ENCODE data around the gene RAPGEF4.

Gene RAPGEF4

GRCh38 chr2:172926785-172927640, 191.4 kb downstream of the RAPGEF4 start:
- in situ Hi-C loops (cut with MboI; ENCODE audit: low pct_unique_long_range_greater_than_20kb, low sequenced_read_pairs, unreplicated experiment) = no loop called here
- DNase-seq (ENCODE audit: low spot score) = no peak
- TF ChIP-seq, protein P1, sequence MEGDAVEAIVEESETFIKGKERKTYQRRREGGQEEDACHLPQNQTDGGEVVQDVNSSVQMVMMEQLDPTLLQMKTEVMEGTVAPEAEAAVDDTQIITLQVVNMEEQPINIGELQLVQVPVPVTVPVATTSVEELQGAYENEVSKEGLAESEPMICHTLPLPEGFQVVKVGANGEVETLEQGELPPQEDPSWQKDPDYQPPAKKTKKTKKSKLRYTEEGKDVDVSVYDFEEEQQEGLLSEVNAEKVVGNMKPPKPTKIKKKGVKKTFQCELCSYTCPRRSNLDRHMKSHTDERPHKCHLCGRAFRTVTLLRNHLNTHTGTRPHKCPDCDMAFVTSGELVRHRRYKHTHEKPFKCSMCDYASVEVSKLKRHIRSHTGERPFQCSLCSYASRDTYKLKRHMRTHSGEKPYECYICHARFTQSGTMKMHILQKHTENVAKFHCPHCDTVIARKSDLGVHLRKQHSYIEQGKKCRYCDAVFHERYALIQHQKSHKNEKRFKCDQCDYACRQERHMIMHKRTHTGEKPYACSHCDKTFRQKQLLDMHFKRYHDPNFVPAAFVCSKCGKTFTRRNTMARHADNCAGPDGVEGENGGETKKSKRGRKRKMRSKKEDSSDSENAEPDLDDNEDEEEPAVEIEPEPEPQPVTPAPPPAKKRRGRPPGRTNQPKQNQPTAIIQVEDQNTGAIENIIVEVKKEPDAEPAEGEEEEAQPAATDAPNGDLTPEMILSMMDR (IDR thresholded peaks at IDR 0.05; ENCODE audit: extremely low read depth, insufficient read depth, missing control alignments) = no peak

- TF ChIP-seq, protein P1 (IDR thresholded peaks at IDR 0.05; ENCODE audit: extremely low read depth, insufficient read depth, missing control alignments) = no peak
- in situ Hi-C loops (cut with MboI; ENCODE audit: low pct_unique_long_range_greater_than_20kb, low sequenced_read_pairs, unreplicated experiment) = no loop called here
- no peak for DNase-seq (ENCODE audit: low spot score)
These were observed 192.2 kb downstream of the RAPGEF4 start for GRCh38 chr2:172927641-172928357.

DNA sequence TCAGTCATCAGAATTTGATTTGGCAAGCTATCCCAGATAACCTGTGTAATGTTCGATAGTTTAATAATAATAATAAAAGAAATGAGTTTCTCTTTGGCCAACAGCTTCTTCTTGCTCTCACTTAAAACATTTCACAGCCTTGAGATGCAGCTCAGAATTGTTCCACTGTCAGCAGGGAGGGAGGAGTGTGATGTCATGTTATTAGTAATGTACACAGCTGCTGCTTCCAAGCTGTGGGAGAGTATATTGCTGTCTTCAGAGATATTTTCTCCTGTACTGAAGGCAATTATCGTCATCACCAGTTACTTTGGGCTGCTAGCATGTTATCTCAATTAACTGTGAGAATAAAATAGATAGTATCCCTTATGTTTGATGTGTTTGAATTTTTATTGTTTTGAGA, 193.1 kb downstream of the RAPGEF4 start:
- in situ Hi-C loops (cut with MboI; ENCODE audit: low pct_unique_long_range_greater_than_20kb, low sequenced_read_pairs, unreplicated experiment) = no loop called here
- TF ChIP-seq, protein P1 (IDR thresholded peaks at IDR 0.05; ENCODE audit: extremely low read depth, insufficient read depth, missing control alignments) = no peak
- DNase-seq (ENCODE audit: low spot score) = no peak

DNA sequence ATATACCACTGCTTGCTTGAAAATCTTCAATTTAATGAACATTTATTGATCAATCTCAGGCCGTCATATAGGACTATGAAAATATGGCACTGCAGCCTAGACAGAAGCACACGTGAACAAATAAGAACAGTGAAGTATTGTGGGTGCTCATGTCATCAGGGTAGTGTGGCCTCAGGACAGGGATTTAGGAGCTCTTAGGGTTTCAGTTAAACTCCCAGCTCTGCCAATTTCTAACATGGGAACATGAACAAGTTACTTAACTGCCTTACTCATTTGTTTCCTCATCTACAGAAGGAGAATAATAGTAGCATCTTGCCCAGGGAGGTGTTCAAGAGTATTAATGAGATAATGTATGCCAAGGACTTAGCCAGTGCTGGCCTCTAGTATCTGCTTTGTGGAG, 194.0 kb downstream of the RAPGEF4 start:
- in situ Hi-C loops (cut with MboI; ENCODE audit: low pct_unique_long_range_greater_than_20kb, low sequenced_read_pairs, unreplicated experiment) = loop anchor here (10.0 kb wide), 1 partner anchor 65 kb away; no protein-coding TSS in a partner anchor
- no peak for DNase-seq (ENCODE audit: low spot score)

GRCh38 chr2:172930871-172931255, 195.2 kb downstream of the RAPGEF4 start:
- in situ Hi-C loops (cut with MboI; ENCODE audit: low pct_unique_long_range_greater_than_20kb, low sequenced_read_pairs, unreplicated experiment) = loop anchor here (10.0 kb wide), 1 partner anchor 66 kb away; no protein-coding TSS in a partner anchor
- DNase-seq (ENCODE audit: low spot score) = no peak
- TF ChIP-seq, protein P1 (IDR thresholded peaks at IDR 0.05; ENCODE audit: extremely low read depth, insufficient read depth, missing control alignments) = no peak

More for the DNA sequence above, 194.0 kb downstream of the RAPGEF4 start:
- TF ChIP-seq, protein P1 (IDR thresholded peaks at IDR 0.05; ENCODE audit: extremely low read depth, insufficient read depth, missing control alignments) = no peak

DNA sequence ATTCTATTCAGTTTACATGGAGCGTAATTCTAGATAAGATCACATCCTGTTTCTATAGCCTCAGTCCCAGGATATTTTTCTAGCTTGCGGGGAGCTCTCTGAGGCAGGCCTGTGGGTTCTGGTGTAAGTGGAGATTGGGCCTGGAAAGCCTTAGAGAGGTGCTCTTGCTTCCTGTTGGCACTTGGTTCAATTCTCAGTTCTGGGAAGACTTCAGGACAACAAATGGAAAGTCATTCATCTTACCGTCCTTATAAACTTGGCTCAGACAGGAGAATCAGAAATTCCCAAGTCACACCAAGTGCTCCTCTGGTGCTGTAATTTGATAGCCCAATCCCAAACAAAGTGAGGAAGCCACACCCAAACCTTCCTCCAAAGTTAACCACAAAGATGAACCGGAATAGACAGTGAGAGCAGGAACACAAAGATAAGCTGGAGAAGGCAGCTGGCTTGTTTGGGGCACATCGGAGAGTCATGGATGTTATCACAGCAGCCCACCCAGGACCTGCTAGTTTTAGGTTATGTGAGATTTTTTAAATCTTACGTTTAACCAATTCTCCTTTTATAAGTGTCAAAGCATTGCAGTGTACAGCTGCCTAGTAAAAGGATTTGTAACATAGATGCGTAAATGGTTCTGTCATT, 195.7 kb downstream of the RAPGEF4 start:
- in situ Hi-C loops (cut with MboI; ENCODE audit: low pct_unique_long_range_greater_than_20kb, low sequenced_read_pairs, unreplicated experiment) = loop anchor here (10.0 kb wide), 1 partner anchor 67 kb away; no protein-coding TSS in a partner anchor
- TF ChIP-seq, protein P1 (IDR thresholded peaks at IDR 0.05; ENCODE audit: extremely low read depth, insufficient read depth, missing control alignments) = no peak
- DNase-seq (ENCODE audit: low spot score) = no peak
